Mesothelial cell of epicardium (in vitro differentiated cells): ENCODE data around the gene GTF2H4. TPM values are rescaled to one million over a fixed set of nuclear protein-coding genes. Genes with fewer than 3 reads are reported as not detected.
"Not testable (repeated sequence)": the region's sequence is repeated elsewhere in the genome, so short reads cannot be mapped to it uniquely, and the experiment has no call there.

Experiments used
- DNase-seq, 2 experiments: peaks; one replicate each; pipeline ENCODE4 v3.0.0; 2021; ENCODE audit warnings: low spot score in 2 of 2; ENCODE audit not compliant: unreplicated experiment in 2 of 2
- H3K27ac Mint-ChIP-seq: 2 replicates; pipeline ENCODE4 v1.8.0; 2021; ENCODE audit warnings: mixed read lengths
- H3K27me3 Mint-ChIP-seq: 2 replicates; pipeline ENCODE4 v1.8.0; 2021; ENCODE audit warnings: low read depth, mixed read lengths
- H3K36me3 Mint-ChIP-seq: 2 replicates; pipeline ENCODE4 v1.8.0; 2021; ENCODE audit warnings: mixed read lengths
- H3K4me1 Mint-ChIP-seq: 2 replicates; pipeline ENCODE4 v1.8.0; 2021; ENCODE audit warnings: mixed read lengths
- H3K4me3 Mint-ChIP-seq: 2 replicates; pipeline ENCODE4 v1.8.0; 2021; ENCODE audit warnings: mild to moderate bottlenecking, moderate library complexity, mixed read lengths
- H3K9me3 Mint-ChIP-seq: 2 replicates; pipeline ENCODE4 v1.8.0; 2021; ENCODE audit warnings: mixed read lengths
- total RNA-seq: library from RNA; stranded (reverse); gene quantifications from 3 replicates; pipeline ENCODE4 v1.2.1, GENCODE V29; 2021
- TF ChIP-seq, protein P1 (sequence below): fragments of 200-600 bp; sonication (generic); IDR thresholded peaks from one replicate; pipeline ENCODE4 v1.5.0; 2021; ENCODE audit warnings: antibody characterized with exemption; ENCODE audit not compliant: unreplicated experiment

Gene GTF2H4
- total RNA-seq, 1 donor from 2014 or later, result 62.1 TPM

DNA sequence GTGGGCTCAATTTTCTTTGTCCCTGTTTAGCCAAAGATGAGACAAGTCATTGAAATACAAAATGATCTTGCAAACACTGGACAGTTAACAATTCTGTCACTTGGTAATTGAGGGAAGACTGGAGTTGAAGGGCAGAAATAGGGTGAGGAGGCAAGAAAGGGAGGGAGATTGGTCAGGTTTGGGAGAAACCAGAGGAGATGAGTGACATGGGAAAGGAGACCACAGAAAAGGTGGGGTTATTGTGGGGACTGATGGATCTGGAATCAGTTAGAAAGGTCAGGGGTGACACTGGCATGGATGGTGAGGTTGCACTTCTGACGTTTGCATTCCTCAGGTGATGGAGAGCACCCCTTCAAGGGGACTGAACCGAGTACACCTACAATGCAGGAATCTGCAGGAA is 693 bp downstream of the GTF2H4 start:
- TF ChIP-seq, protein P1, sequence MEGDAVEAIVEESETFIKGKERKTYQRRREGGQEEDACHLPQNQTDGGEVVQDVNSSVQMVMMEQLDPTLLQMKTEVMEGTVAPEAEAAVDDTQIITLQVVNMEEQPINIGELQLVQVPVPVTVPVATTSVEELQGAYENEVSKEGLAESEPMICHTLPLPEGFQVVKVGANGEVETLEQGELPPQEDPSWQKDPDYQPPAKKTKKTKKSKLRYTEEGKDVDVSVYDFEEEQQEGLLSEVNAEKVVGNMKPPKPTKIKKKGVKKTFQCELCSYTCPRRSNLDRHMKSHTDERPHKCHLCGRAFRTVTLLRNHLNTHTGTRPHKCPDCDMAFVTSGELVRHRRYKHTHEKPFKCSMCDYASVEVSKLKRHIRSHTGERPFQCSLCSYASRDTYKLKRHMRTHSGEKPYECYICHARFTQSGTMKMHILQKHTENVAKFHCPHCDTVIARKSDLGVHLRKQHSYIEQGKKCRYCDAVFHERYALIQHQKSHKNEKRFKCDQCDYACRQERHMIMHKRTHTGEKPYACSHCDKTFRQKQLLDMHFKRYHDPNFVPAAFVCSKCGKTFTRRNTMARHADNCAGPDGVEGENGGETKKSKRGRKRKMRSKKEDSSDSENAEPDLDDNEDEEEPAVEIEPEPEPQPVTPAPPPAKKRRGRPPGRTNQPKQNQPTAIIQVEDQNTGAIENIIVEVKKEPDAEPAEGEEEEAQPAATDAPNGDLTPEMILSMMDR, result no peak
- Mint-ChIP-seq H3K9me3 (no peaks in the 10 kb centered on the region), H3K4me3 (peak overlapping the region; percentile 96), H3K4me1 (peaks cover 11% of the 10 kb centered on the region), H3K27ac (peak overlapping the region; percentile 91), H3K36me3 (peaks cover 11% of the 10 kb centered on the region), H3K27me3 (no peaks in the 10 kb centered on the region)
- DNase-seq, result no peak

DNA sequence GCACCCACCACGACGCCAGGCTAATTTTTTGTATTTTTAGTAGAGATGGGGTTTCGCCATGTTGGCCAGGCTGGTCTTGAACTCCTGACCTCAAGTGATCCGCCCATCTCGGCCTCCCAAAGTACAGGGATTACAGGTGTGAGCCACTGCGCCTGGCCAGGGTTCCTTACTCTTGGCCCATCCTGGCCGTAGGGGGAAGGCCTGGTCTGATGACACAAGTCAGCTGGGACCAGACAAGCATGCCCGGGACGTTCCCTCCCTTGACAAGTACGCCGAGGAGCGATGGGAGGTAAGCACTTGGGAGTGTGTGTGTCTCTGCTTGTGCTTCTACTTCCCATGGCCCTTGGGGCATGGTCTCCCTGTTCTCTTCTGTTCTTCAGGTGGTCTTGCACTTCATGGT is 2.5 kb downstream of the GTF2H4 start:
- not testable (repeated sequence) for H3K4me3 Mint-ChIP-seq, H3K27ac Mint-ChIP-seq, H3K9me3 Mint-ChIP-seq, DNase-seq, H3K27me3 Mint-ChIP-seq
- Mint-ChIP-seq H3K4me1 (peaks cover 22% of the 10 kb centered on the region), H3K36me3 (peaks cover 11% of the 10 kb centered on the region)

DNA sequence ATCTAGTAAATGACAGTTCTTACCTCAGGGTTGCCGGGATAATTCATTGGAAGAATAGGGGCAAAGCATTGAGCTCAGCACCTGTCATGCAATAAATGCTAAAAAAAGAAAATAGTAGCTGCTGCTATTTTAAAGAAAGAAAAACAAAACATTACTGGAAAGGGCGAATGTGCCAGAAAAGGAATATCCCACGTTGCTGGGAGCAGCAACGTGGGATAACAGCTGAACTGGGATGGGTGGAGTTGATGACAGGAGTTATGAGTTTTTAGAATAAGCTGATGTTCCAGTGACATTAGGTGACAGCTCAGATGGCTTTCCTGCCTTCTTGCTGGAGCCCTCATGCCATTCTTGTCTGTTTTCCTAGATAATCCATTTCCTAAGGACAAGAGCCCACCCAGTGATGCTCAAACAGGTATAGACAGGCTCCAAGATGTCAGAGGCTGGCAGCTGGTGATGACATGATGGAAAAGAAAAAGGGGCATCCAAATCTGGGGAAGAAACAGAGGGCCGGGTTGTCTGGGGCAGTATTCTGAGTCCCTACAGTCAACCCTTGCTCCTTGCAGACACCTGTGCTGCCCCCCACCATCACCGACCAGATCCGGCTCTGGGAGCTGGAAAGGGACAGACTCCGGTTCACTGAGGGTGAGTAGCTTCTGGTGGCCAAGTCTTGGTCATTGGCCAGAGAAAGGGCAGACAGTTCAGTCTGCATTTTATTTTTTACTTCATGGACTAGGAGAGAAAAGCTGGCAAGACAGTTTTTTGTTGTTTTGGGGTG is 4.9 kb downstream of the GTF2H4 start:
- Mint-ChIP-seq H3K4me3 (peak overlapping the region; percentile 87), H3K27ac (peak overlapping the region; percentile 70), H3K36me3 (peaks cover 21% of the 10 kb centered on the region), H3K4me1 (peaks cover 34% of the 10 kb centered on the region), H3K27me3 (no peaks in the 10 kb centered on the region), H3K9me3 (no peaks in the 10 kb centered on the region)
- TF ChIP-seq, protein P1, result no peak
- no peak for DNase-seq

DNA sequence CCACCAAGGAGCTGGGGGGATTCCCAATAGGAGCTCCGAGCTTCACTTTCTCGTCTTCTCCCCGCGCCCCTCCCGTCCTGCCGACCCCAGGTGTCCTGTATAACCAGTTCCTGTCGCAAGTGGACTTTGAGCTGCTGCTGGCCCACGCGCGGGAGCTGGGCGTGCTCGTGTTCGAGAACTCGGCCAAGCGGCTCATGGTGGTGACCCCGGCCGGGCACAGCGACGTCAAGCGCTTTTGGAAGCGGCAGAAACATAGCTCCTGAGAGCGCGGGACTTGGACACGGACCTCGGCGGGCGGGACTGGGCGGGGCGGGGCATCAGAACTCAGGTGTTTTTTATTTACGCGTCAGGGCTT is 5.7 kb downstream of the GTF2H4 start:
- TF ChIP-seq, protein P1, result no peak
- H3K27me3 Mint-ChIP-seq, result no peaks in the 10 kb centered on the region
- H3K4me1 Mint-ChIP-seq, result peaks cover 30% of the 10 kb centered on the region
- peak overlapping the region; percentile 76 for H3K27ac Mint-ChIP-seq
- peak overlapping the region; percentile 87 for H3K4me3 Mint-ChIP-seq
- no peaks in the 10 kb centered on the region for H3K9me3 Mint-ChIP-seq
- DNase-seq, result no peak
- H3K36me3 Mint-ChIP-seq, result peaks cover 21% of the 10 kb centered on the region

DNA sequence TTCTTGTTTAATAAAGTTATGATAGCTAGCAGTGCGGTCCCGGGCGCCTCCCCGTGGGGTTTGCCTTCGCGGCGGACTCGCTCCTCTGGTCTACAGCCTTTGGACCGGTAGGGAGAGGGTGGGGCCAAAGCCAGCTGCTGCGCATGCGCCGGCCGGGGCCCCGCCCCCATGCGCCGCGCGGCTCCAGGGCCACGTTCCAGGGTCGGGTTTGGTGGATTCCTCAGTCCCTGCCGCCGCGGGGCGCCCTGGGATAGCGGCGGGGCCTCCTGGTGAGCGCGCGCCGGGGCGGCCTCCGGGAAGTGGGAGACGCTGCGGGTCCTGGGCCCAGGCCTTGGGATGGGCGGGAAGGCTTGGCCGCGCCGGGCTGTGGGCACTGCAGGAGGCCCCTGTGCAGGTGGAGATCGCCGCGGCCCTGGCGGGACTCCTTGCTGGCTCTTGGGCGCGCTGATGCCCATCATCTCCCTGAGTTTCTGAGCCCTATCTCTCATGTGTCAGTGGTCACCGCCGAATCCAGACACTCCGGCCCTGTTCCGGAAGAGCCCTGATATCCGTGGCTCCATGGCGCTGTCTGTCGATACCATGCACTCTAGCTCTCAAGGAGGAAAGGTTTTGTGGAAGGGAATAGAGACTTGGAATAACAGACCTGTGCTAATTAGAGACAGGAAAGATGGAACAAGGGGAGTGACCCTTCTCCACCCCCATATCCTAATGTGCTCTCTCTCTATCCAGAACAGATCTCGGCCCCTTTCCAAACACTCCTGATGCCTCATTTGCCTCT is 6.3 kb downstream of the GTF2H4 start, which contains the start of gene VARS2:
VARS2 (plus strand) TSS at position 163 of the 778 bp plus-strand sequence; CDS start at position 762, 599 bp downstream.
- no peaks in the 10 kb centered on the region for H3K27me3 Mint-ChIP-seq
- H3K36me3 Mint-ChIP-seq, result peaks cover 21% of the 10 kb centered on the region
- peak within 1 kb of the TSS; percentile 87 for H3K4me3 Mint-ChIP-seq
- peaks cover 24% of the 10 kb centered on the region for H3K4me1 Mint-ChIP-seq
- TF ChIP-seq, protein P1, result no peak
- peak within 1 kb of the TSS; percentile 99 for H3K27ac Mint-ChIP-seq
- peak; percentile 88 to 98 for DNase-seq
- H3K9me3 Mint-ChIP-seq, result no peaks in the 10 kb centered on the region
